ENCODE data around the gene ANKRD6.
A peak's percentile ranks its signal among the peaks of the same experiment; 100 is the strongest.
"Not testable (repeated sequence)": the region's sequence is repeated elsewhere in the genome, so short reads cannot be mapped to it uniquely, and the experiment has no call there.

ANKRD6 gene

GRCh38 chr6:89602166-89602565 is 169.2 kb downstream of the ANKRD6 start:
- DNase-seq (ENCODE audit: low read depth): no peak

GRCh38 chr6:89604653-89605052 is 171.7 kb downstream of the ANKRD6 start:
- DNase-seq (ENCODE audit: low read depth): no peak

- DNase-seq (ENCODE audit: low read depth): no peak
Observed at GRCh38 chr6:89605861-89606260, 172.9 kb downstream of the ANKRD6 start.

GRCh38 chr6:89610149-89610642 is 177.2 kb downstream of the ANKRD6 start:
- DNase-seq (ENCODE audit: low read depth): peak; percentile 60

- DNase-seq (ENCODE audit: low read depth): no peak
Observed at GRCh38 chr6:89611666-89612065, 178.7 kb downstream of the ANKRD6 start.

- no peak for DNase-seq (ENCODE audit: low read depth)
Observed at GRCh38 chr6:89612121-89612520, 179.2 kb downstream of the ANKRD6 start.

GRCh38 chr6:89613790-89614189 is 180.8 kb downstream of the ANKRD6 start:
- no peak for DNase-seq (ENCODE audit: low read depth)

- no peak for DNase-seq (ENCODE audit: low read depth)
Observed at GRCh38 chr6:89615882-89616281, 182.9 kb downstream of the ANKRD6 start.

- no peak for DNase-seq (ENCODE audit: low read depth)
Observed at GRCh38 chr6:89616531-89616930, 183.6 kb downstream of the ANKRD6 start.

- DNase-seq (ENCODE audit: low read depth): no peak
Observed at GRCh38 chr6:89618026-89618425, 185.1 kb downstream of the ANKRD6 start.

GRCh38 chr6:89619567-89619966 is 186.6 kb downstream of the ANKRD6 start:
- no peak for DNase-seq (ENCODE audit: low read depth)

- no peak for DNase-seq (ENCODE audit: low read depth)
Observed at GRCh38 chr6:89623749-89624148, 190.8 kb downstream of the ANKRD6 start.

- no peak for DNase-seq (ENCODE audit: low read depth)
Observed at GRCh38 chr6:89630488-89630887, 197.5 kb downstream of the ANKRD6 start.

- DNase-seq (ENCODE audit: low read depth): not testable (repeated sequence)
Observed at GRCh38 chr6:89636412-89636811, 203.5 kb downstream of the ANKRD6 start.

- DNase-seq (ENCODE audit: low read depth): no peak
Observed at GRCh38 chr6:89637960-89638319, 205.0 kb downstream of the ANKRD6 start.

GRCh38 chr6:89638320-89639195 is 205.6 kb downstream of the ANKRD6 start, which contains the start of gene LYRM2:
LYRM2 (minus strand) TSS chr6:89638747; CDS start chr6:89638716, 31 bp downstream.
- DNase-seq (ENCODE audit: low read depth): peak; percentile 81

- no peak for DNase-seq (ENCODE audit: low read depth)
Observed at GRCh38 chr6:89640804-89641203, 207.9 kb downstream of the ANKRD6 start.

GRCh38 chr6:89641581-89641980 is 208.6 kb downstream of the ANKRD6 start:
- not testable (repeated sequence) for DNase-seq (ENCODE audit: low read depth)

- no peak for DNase-seq (ENCODE audit: low read depth)
Observed at GRCh38 chr6:89642956-89643355, 210.0 kb downstream of the ANKRD6 start.

- DNase-seq (ENCODE audit: low read depth): no peak
Observed at GRCh38 chr6:89643406-89643805, 210.5 kb downstream of the ANKRD6 start.

- no peak for DNase-seq (ENCODE audit: low read depth)
Observed at GRCh38 chr6:89644864-89645263, 211.9 kb downstream of the ANKRD6 start.

- DNase-seq (ENCODE audit: low read depth): no peak
Observed at GRCh38 chr6:89649682-89650081, 216.7 kb downstream of the ANKRD6 start.

- no peak for DNase-seq (ENCODE audit: low read depth)
Observed at GRCh38 chr6:89650579-89650978, 217.6 kb downstream of the ANKRD6 start.

GRCh38 chr6:89655122-89655521 is 222.2 kb downstream of the ANKRD6 start:
- DNase-seq (ENCODE audit: low read depth): no peak

Data from activated T-helper 1 cell treated with Interleukin-2 at 50 U/mL for 16 hours (primary cell).